SU-DHL-6 (cell line): ENCODE results near the gene PLPP1.

Experiments
- EZH2phosphoT487 ChIP-seq: fragments of 200-600 bp; sonication (generic), shearing (Covaris generic); conservative IDR thresholded peaks from 2 replicates; pipeline ENCODE4 v1.6.1; 2018; ENCODE audit warnings: mild to moderate bottlenecking, antibody characterized with exemption, low read length, moderate library complexity, mixed read lengths
- TF ChIP-seq, protein P1 (sequence below): fragments of 200-600 bp; sonication (generic); IDR thresholded peaks from one replicate; pipeline ENCODE4 v1.5.1; 2017; ENCODE audit warnings: antibody characterized with exemption, mild to moderate bottlenecking, low read length, moderate library complexity; ENCODE audit not compliant: insufficient read depth, poor library complexity, severe bottlenecking

DNA sequence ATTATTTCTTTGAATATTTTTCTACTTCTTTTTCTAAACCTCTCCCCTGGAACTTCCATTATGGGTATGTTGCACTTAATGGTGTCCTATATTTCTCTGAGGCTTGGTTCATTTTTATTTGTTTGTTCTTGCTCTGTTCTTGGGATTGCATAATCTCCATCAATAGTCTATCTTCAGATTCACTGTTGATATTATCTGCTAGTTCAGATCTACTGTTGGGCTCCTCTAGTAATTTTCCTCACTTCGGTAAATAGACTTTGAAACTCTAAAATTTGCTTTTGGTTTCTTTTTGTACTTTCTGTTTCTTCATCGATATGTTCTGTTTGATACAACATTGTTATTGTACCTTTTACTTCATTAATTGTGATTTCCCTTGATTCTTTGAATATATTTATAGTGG lies 150.7 kb downstream of the PLPP1 start:
- TF ChIP-seq, protein P1, sequence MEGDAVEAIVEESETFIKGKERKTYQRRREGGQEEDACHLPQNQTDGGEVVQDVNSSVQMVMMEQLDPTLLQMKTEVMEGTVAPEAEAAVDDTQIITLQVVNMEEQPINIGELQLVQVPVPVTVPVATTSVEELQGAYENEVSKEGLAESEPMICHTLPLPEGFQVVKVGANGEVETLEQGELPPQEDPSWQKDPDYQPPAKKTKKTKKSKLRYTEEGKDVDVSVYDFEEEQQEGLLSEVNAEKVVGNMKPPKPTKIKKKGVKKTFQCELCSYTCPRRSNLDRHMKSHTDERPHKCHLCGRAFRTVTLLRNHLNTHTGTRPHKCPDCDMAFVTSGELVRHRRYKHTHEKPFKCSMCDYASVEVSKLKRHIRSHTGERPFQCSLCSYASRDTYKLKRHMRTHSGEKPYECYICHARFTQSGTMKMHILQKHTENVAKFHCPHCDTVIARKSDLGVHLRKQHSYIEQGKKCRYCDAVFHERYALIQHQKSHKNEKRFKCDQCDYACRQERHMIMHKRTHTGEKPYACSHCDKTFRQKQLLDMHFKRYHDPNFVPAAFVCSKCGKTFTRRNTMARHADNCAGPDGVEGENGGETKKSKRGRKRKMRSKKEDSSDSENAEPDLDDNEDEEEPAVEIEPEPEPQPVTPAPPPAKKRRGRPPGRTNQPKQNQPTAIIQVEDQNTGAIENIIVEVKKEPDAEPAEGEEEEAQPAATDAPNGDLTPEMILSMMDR = no peak
- TF ChIP-seq EZH2phosphoT487 = no peak
